CMK (cell line): ENCODE results near the gene ZNF221.
"Not testable (repeated sequence)": the region's sequence is repeated elsewhere in the genome, so short reads cannot be mapped to it uniquely, and the experiment has no call there.

Source experiments
- DNase-seq: peaks from one replicate; pipeline ENCODE4 v3.0.0-alpha.2; 2010; ENCODE audit warnings: low read depth

The ZNF221 gene

GRCh38 chr19:43950834-43951645 lies at the start of gene ZNF221:
Gene ZNF221 (plus strand): TSS chr19:43951228. CDS start chr19:43962727, 11,499 bp downstream.
- peak; percentile 97 for DNase-seq

- no peak for DNase-seq
Observed at GRCh38 chr19:43901395-43902390, 49.3 kb upstream of the ZNF221 start.

- no peak for DNase-seq
Observed at GRCh38 chr19:43902399-43902798, 48.6 kb upstream of the ZNF221 start.

- no peak for DNase-seq
Observed at GRCh38 chr19:43905897-43906296, 45.1 kb upstream of the ZNF221 start.

- DNase-seq, result no peak
Observed at GRCh38 chr19:43906774-43907173, 44.3 kb upstream of the ZNF221 start.

- no peak for DNase-seq
Observed at GRCh38 chr19:43908659-43909058, 42.4 kb upstream of the ZNF221 start.

GRCh38 chr19:43910884-43911283 lies 40.1 kb upstream of the ZNF221 start:
- no peak for DNase-seq

GRCh38 chr19:43913383-43913782 lies 37.6 kb upstream of the ZNF221 start:
- DNase-seq, result no peak

GRCh38 chr19:43914051-43914450 lies 37.0 kb upstream of the ZNF221 start:
- no peak for DNase-seq

- DNase-seq, result no peak
Observed at GRCh38 chr19:43923875-43924274, 27.2 kb upstream of the ZNF221 start.

- DNase-seq, result no peak
Observed at GRCh38 chr19:43928820-43929219, 22.2 kb upstream of the ZNF221 start.

- no peak for DNase-seq
Observed at GRCh38 chr19:43934055-43934984, 16.7 kb upstream of the ZNF221 start.

GRCh38 chr19:43934985-43935708 lies 15.9 kb upstream of the ZNF221 start, which contains the start of gene ZNF45:
Gene ZNF45 (minus strand): TSS chr19:43935282. CDS start chr19:43922185, 13,097 bp downstream.
- peak; percentile 71 for DNase-seq

- no peak for DNase-seq
Observed at GRCh38 chr19:43936188-43936587, 14.8 kb upstream of the ZNF221 start.

- no peak for DNase-seq
Observed at GRCh38 chr19:43939557-43940260, 11.3 kb upstream of the ZNF221 start.

- DNase-seq, result no peak
Observed at GRCh38 chr19:43940719-43941118, 10.3 kb upstream of the ZNF221 start.

GRCh38 chr19:43941209-43941608 lies 9.8 kb upstream of the ZNF221 start:
- DNase-seq, result no peak

GRCh38 chr19:43947412-43947811 lies 3.6 kb upstream of the ZNF221 start:
- not testable (repeated sequence) for DNase-seq

GRCh38 chr19:43949803-43950202 lies 1.2 kb upstream of the ZNF221 start:
- not testable (repeated sequence) for DNase-seq

- no peak for DNase-seq
Observed at GRCh38 chr19:43956827-43957226, 5.8 kb downstream of the ZNF221 start.
